ENCODE measurements around the gene KCNN3.

Gene KCNN3

DNA sequence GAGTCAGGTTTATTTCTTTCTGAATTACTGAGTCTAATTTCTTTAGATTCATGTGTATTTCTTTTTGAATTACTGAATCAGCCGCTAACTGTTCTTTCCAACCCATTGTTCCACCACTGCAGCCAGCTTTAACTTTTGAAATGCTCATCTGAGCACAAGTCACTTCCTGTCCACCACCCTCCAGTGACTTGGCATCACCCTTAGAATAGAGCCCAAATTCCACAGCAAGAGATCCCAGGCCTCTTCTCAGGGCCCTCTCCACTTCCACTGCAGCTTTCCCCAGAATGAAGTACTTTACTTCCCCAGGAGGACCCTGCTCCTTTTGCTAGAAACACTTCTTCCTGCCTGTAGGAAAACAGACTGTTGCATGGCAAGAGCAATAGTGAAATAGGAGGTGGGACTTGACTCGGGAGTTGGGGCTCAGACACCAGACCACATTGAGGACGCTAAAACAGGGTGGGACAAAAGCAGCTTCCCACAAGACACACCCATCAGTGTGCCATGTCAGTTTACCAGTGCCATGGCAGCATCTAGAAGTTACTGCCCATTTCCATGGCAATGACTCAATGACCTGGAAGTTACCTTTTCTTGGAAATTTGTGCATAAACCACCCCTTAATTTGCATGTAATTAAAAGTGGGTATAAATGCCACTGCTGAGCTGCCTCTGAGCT, 205.6 kb downstream of the KCNN3 start:
- TF ChIP-seq, protein P1, sequence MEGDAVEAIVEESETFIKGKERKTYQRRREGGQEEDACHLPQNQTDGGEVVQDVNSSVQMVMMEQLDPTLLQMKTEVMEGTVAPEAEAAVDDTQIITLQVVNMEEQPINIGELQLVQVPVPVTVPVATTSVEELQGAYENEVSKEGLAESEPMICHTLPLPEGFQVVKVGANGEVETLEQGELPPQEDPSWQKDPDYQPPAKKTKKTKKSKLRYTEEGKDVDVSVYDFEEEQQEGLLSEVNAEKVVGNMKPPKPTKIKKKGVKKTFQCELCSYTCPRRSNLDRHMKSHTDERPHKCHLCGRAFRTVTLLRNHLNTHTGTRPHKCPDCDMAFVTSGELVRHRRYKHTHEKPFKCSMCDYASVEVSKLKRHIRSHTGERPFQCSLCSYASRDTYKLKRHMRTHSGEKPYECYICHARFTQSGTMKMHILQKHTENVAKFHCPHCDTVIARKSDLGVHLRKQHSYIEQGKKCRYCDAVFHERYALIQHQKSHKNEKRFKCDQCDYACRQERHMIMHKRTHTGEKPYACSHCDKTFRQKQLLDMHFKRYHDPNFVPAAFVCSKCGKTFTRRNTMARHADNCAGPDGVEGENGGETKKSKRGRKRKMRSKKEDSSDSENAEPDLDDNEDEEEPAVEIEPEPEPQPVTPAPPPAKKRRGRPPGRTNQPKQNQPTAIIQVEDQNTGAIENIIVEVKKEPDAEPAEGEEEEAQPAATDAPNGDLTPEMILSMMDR (IDR thresholded peaks at IDR 0.05; ENCODE audit: extremely low read depth, missing control alignments) = no peak
- no peak for DNase-seq (ENCODE audit: low spot score)

GRCh38 chr1:154663471-154664060, 206.5 kb downstream of the KCNN3 start:
- TF ChIP-seq, protein P1 (IDR thresholded peaks at IDR 0.05; ENCODE audit: extremely low read depth, missing control alignments) = no peak
- DNase-seq (ENCODE audit: low spot score) = no peak

- TF ChIP-seq, protein P1 (IDR thresholded peaks at IDR 0.05; ENCODE audit: extremely low read depth, missing control alignments) = no peak
- DNase-seq (ENCODE audit: low spot score) = no peak
Observed at GRCh38 chr1:154661110-154661509, 209.0 kb downstream of the KCNN3 start.

DNA sequence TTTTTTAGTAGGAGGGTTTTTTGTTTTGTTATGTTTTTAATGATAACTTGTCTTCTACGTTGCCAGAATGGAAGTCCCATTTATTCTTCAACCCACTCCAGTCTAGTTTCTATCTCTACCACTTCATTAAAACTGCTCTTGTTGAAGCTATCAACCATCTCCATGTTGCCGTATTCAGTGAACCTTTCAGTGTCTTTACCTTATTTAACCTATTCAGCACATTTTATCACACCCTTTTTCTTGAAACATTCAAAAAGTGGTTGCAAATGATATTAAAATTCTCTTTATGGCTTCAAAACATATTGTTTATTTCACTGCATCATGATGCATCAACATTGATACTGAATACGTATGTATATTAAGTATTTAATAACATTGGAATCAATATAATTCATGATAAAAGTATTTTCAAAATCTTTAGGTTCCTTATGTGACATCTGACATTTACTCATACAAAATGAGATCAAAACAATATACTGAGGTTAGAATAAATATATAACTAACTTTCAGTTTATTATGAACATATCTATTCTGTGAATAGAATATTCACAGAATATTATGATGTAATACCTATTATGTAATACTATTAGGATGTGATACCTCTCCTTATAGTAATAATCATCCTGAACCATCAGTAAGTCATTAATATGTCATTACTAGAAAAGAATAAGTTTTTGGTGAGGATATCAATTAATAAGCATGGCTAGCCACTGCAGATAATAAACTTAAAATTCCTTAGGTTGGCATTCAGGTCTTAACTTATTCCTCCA, 210.1 kb downstream of the KCNN3 start:
- TF ChIP-seq, protein P1 (IDR thresholded peaks at IDR 0.05; ENCODE audit: extremely low read depth, missing control alignments) = no peak
- DNase-seq (ENCODE audit: low spot score) = no peak

- TF ChIP-seq, protein P1 (IDR thresholded peaks at IDR 0.05; ENCODE audit: extremely low read depth, missing control alignments) = no peak
- no peak for DNase-seq (ENCODE audit: low spot score)
Observed at GRCh38 chr1:154657556-154657955, 212.5 kb downstream of the KCNN3 start.

GRCh38 chr1:154652893-154653292, 217.2 kb downstream of the KCNN3 start:
- TF ChIP-seq, protein P1 (IDR thresholded peaks at IDR 0.05; ENCODE audit: extremely low read depth, missing control alignments) = no peak
- no peak for DNase-seq (ENCODE audit: low spot score)
